ENCODE measurements around the gene ARID3B. TPM values are rescaled to one million over a fixed set of nuclear protein-coding genes. Genes with fewer than 3 reads are reported as not detected.

ARID3B gene
- total RNA-seq, 1 donor from 2014 or later: 15.2 TPM

GRCh38 chr15:74615508-74616365 is 74.7 kb downstream of the ARID3B start, which contains the start of gene CLK3:
Gene CLK3, plus strand, starts transcription at chr15:74615836. Its CDS starts 3,361 bp downstream, at chr15:74619197.
- peak within 1 kb of the TSS; percentile 95 to 98 for H3K4me3 ChIP-seq
- H3K27ac ChIP-seq: peak within 1 kb of the TSS; percentile 91
- no peaks in the 10 kb centered on the region for H3K9me3 ChIP-seq
- peaks cover 0 to 15% of the 10 kb centered on the region in 2 donors for H3K36me3 ChIP-seq
- intact Hi-C loops (cut with DNase I): no loop called here
- peaks cover 51% of the 10 kb centered on the region for H3K4me1 ChIP-seq
- no peaks in the 10 kb centered on the region for H3K27me3 ChIP-seq
- TF ChIP-seq, protein P1, sequence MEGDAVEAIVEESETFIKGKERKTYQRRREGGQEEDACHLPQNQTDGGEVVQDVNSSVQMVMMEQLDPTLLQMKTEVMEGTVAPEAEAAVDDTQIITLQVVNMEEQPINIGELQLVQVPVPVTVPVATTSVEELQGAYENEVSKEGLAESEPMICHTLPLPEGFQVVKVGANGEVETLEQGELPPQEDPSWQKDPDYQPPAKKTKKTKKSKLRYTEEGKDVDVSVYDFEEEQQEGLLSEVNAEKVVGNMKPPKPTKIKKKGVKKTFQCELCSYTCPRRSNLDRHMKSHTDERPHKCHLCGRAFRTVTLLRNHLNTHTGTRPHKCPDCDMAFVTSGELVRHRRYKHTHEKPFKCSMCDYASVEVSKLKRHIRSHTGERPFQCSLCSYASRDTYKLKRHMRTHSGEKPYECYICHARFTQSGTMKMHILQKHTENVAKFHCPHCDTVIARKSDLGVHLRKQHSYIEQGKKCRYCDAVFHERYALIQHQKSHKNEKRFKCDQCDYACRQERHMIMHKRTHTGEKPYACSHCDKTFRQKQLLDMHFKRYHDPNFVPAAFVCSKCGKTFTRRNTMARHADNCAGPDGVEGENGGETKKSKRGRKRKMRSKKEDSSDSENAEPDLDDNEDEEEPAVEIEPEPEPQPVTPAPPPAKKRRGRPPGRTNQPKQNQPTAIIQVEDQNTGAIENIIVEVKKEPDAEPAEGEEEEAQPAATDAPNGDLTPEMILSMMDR (IDR thresholded peaks at IDR 0.05): no peak
- TF ChIP-seq POLR2AphosphoS5 (IDR thresholded peaks at IDR 0.05; ENCODE audit: insufficient read depth in 1 of 2, low read depth in 1 of 2) (peak in 1 of 2 donors; percentile 12), POLR2A (IDR thresholded peaks at IDR 0.05) (peak in 1 of 2 donors; percentile 70)
- DNase-seq (ENCODE audit: extremely low spot score in 2 of 2): peak in 1 of 2 donors; percentile 95

- H3K27me3 ChIP-seq: no peaks in the 10 kb centered on the region
- intact Hi-C loops (cut with DNase I): no loop called here
- peak overlapping the region; percentile 95 to 98 for H3K4me3 ChIP-seq
- TF ChIP-seq, protein P1 (IDR thresholded peaks at IDR 0.05): no peak
- TF ChIP-seq POLR2AphosphoS5 (IDR thresholded peaks at IDR 0.05; ENCODE audit: insufficient read depth in 1 of 2, low read depth in 1 of 2) (no peak), POLR2A (IDR thresholded peaks at IDR 0.05) (no peak)
- peaks cover 0 to 22% of the 10 kb centered on the region in 2 donors for H3K36me3 ChIP-seq
- peaks cover 58% of the 10 kb centered on the region for H3K4me1 ChIP-seq
- no peaks in the 10 kb centered on the region for H3K9me3 ChIP-seq
- peak overlapping the region; percentile 91 for H3K27ac ChIP-seq
- no peak for DNase-seq (ENCODE audit: extremely low spot score in 2 of 2)
Measured at GRCh38 chr15:74616366-74616939, 75.4 kb downstream of the ARID3B start.

GRCh38 chr15:74616996-74617395 is 76.0 kb downstream of the ARID3B start:
- intact Hi-C loops (cut with DNase I): no loop called here
- no peak for DNase-seq (ENCODE audit: extremely low spot score in 2 of 2)
- peaks cover 59% of the 10 kb centered on the region for H3K4me1 ChIP-seq
- H3K4me3 ChIP-seq: peak overlapping the region; percentile 95 to 98
- no peaks in the 10 kb centered on the region for H3K27me3 ChIP-seq
- no peaks in the 10 kb centered on the region for H3K9me3 ChIP-seq
- peak overlapping the region; percentile 91 for H3K27ac ChIP-seq
- peaks cover 0 to 28% of the 10 kb centered on the region in 2 donors for H3K36me3 ChIP-seq
- TF ChIP-seq, protein P1 (IDR thresholded peaks at IDR 0.05): no peak
- TF ChIP-seq POLR2A (IDR thresholded peaks at IDR 0.05) (no peak), POLR2AphosphoS5 (IDR thresholded peaks at IDR 0.05; ENCODE audit: insufficient read depth in 1 of 2, low read depth in 1 of 2) (no peak)

DNA sequence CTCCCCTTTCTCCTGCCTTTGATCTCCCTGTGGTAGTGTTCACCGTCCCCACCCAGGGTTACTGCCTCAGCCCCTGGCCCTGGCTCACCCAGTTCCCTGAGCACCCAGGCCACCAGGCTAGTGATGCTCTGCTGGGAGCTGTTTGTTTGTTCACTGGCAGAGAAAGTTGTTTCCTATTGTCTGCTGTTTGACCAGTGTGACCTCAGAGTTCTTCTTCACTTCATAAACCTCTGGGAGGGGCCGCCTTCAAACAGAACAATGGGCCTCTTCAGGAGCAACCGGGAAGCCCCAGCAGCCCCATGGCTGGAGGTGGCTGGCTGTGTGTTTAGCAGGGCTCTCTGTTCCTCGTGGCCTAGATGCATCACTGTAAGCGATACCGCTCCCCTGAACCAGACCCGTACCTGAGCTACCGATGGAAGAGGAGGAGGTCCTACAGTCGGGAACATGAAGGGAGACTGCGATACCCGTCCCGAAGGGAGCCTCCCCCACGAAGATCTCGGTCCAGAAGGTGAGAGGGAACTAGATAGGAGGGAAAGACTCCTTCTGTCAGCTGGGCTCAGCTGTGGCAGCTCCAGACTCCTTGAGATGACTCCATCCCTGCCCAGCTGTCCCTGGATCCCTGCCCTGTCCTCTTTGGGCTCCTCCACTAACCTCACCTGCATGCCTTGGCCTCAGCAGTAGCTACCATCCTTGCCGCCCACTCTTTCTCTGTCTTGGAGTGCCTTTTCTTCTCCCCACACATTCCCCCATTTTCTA is 78.0 kb downstream of the ARID3B start:
- TF ChIP-seq POLR2A (IDR thresholded peaks at IDR 0.05) (no peak), POLR2AphosphoS5 (IDR thresholded peaks at IDR 0.05; ENCODE audit: insufficient read depth in 1 of 2, low read depth in 1 of 2) (no peak)
- TF ChIP-seq, protein P1 (IDR thresholded peaks at IDR 0.05): no peak
- Histone ChIP-seq H3K4me3 (no peak overlapping the region), H3K9me3 (no peaks in the 10 kb centered on the region), H3K4me1 (peaks cover 55% of the 10 kb centered on the region), H3K27ac (no peak overlapping the region), H3K27me3 (no peaks in the 10 kb centered on the region), H3K36me3 (peaks cover 0 to 47% of the 10 kb centered on the region in 2 donors)
- intact Hi-C loops (cut with DNase I): no loop called here
- no peak for DNase-seq (ENCODE audit: extremely low spot score in 2 of 2)

Measured in vagina (tissue), 2 donors.